Loucy (cell line): ENCODE measurements around the gene MED14.

Experiments
- H2AFZ ChIP-seq: fragments of 200-600 bp; sonication (generic); 2 replicates; pipeline ENCODE4 v1.6.0; 2016; ENCODE audit warnings: antibody characterized with exemption, mild to moderate bottlenecking, low read length, moderate library complexity
- H3F3A ChIP-seq: fragments of 200-600 bp; 2 replicates; pipeline ENCODE4 v1.6.0; 2016; ENCODE audit warnings: antibody characterized with exemption, low read depth, mild to moderate bottlenecking
- H3K27me3 ChIP-seq: fragments of 200-600 bp; sonication (generic); 2 replicates; pipeline ENCODE4 v1.6.1; 2014; ENCODE audit warnings: low read length, mild to moderate bottlenecking; ENCODE audit not compliant: insufficient read depth, poor library complexity, severe bottlenecking
- H3K36me3 ChIP-seq: fragments of 200-600 bp; sonication (generic); 2 replicates; pipeline ENCODE4 v1.6.1; 2016; ENCODE audit warnings: low read length; ENCODE audit not compliant: insufficient read depth
- H3K4me1 ChIP-seq: fragments of 200-600 bp; sonication (generic); 2 replicates; pipeline ENCODE4 v1.5.1; 2014; ENCODE audit warnings: low read length, mild to moderate bottlenecking; ENCODE audit not compliant: insufficient read depth, poor library complexity, severe bottlenecking
- H3K4me2 ChIP-seq: fragments of 200-600 bp; sonication (generic); 2 replicates; pipeline ENCODE4 v1.6.0; 2014; ENCODE audit warnings: antibody characterized with exemption, low read length, low read depth, mild to moderate bottlenecking; ENCODE audit not compliant: poor library complexity, severe bottlenecking
- H3K4me3 ChIP-seq: fragments of 200-600 bp; sonication (generic); 2 replicates; pipeline ENCODE4 v1.5.1; 2014; ENCODE audit warnings: low read length, mild to moderate bottlenecking, mixed read lengths; ENCODE audit not compliant: poor library complexity, severe bottlenecking
- H3K79me2 ChIP-seq: fragments of 200-600 bp; sonication (generic); 2 replicates; pipeline ENCODE4 v1.6.1; 2014; ENCODE audit warnings: low read length; ENCODE audit not compliant: insufficient read depth
- H3K9ac ChIP-seq: fragments of 200-600 bp; sonication (generic); 2 replicates; pipeline ENCODE4 v1.6.0; 2014; ENCODE audit warnings: mild to moderate bottlenecking, low read depth, low read length, moderate library complexity; ENCODE audit not compliant: poor library complexity, severe bottlenecking
- H3K9me2 ChIP-seq: fragments of 200-600 bp; sonication (generic); replicated peaks from 2 replicates; pipeline ENCODE4 v1.6.1; 2016; ENCODE audit warnings: low read depth, low read length, mixed read lengths
- H3K9me3 ChIP-seq: fragments of 200-600 bp; sonication (generic); 2 replicates; pipeline ENCODE4 v1.6.1; 2014; ENCODE audit warnings: mild to moderate bottlenecking, antibody characterized with exemption, low read length, low read depth; ENCODE audit not compliant: insufficient read depth
- H4K20me1 ChIP-seq: fragments of 200-600 bp; sonication (generic); 2 replicates; pipeline ENCODE4 v1.6.0; 2014; ENCODE audit warnings: antibody characterized with exemption, low read length, mild to moderate bottlenecking; ENCODE audit not compliant: insufficient read depth, poor library complexity, severe bottlenecking
- CTCF ChIP-seq: fragments of 200-600 bp; sonication (generic); conservative IDR thresholded peaks from 2 replicates; pipeline ENCODE4 v1.5.1; 2014; ENCODE audit warnings: mild to moderate bottlenecking, antibody characterized with exemption, low read length
- EZH2phosphoT487 ChIP-seq: fragments of 200-600 bp; IDR thresholded peaks from 2 replicates; pipeline ENCODE4 v1.6.1; 2018; ENCODE audit warnings: antibody characterized with exemption, mild to moderate bottlenecking, moderate library complexity, borderline replicate concordance

Gene MED14

GRCh38 chrX:40663880-40664630 lies 71.3 kb downstream of the MED14 start:
- no peaks in the 10 kb centered on the region for H3K9me3 ChIP-seq
- H3K27me3 ChIP-seq, result no peaks in the 10 kb centered on the region
- no peaks in the 10 kb centered on the region for H4K20me1 ChIP-seq
- no peaks in the 10 kb centered on the region for H3K9me2 ChIP-seq
- TF ChIP-seq CTCF (0 out of 2 replicates have a peak, but pooled peaks have one; percentile 16), EZH2phosphoT487 (no peak)
- no peaks in the 10 kb centered on the region for H3K79me2 ChIP-seq
- peaks cover 55% of the 10 kb centered on the region; the same call in 1 of the 2 replicates for H3K36me3 ChIP-seq
- H3K4me1 ChIP-seq, result no peaks in the 10 kb centered on the region
- H2AFZ ChIP-seq, result no peak overlapping the region
- H3K9ac ChIP-seq, result no peak overlapping the region
- no peak overlapping the region for H3K4me3 ChIP-seq
- no peaks in the 10 kb centered on the region for H3F3A ChIP-seq
- H3K4me2 ChIP-seq, result no peak overlapping the region

- H3K36me3 ChIP-seq, result peaks cover 47% of the 10 kb centered on the region; the same call in 1 of the 2 replicates
These were observed 72.1 kb downstream of the MED14 start for GRCh38 chrX:40663078-40663740.

GRCh38 chrX:40661489-40661888 lies 73.9 kb downstream of the MED14 start:
- no peaks in the 10 kb centered on the region for H3K27me3 ChIP-seq
- no peak overlapping the region for H3K9ac ChIP-seq
- no peaks in the 10 kb centered on the region for H3K9me3 ChIP-seq
- no peaks in the 10 kb centered on the region for H4K20me1 ChIP-seq
- H3K4me2 ChIP-seq, result no peak overlapping the region
- H3K9me2 ChIP-seq, result no peaks in the 10 kb centered on the region
- no peaks in the 10 kb centered on the region for H3F3A ChIP-seq
- no peaks in the 10 kb centered on the region for H3K79me2 ChIP-seq
- peaks cover 35% of the 10 kb centered on the region; the same call in 1 of the 2 replicates for H3K36me3 ChIP-seq
- no peak for TF ChIP-seq CTCF
- TF ChIP-seq EZH2phosphoT487, result no peak
- no peak overlapping the region for H2AFZ ChIP-seq
- no peak overlapping the region for H3K4me3 ChIP-seq
- H3K4me1 ChIP-seq, result no peaks in the 10 kb centered on the region

More at GRCh38 chrX:40663078-40663740, 72.1 kb downstream of the MED14 start:
- no peaks in the 10 kb centered on the region for H3K4me1 ChIP-seq
- no peaks in the 10 kb centered on the region for H3K9me3 ChIP-seq
- H3K27me3 ChIP-seq, result no peaks in the 10 kb centered on the region
- no peak overlapping the region for H3K9ac ChIP-seq
- no peak overlapping the region for H2AFZ ChIP-seq
- H3K4me2 ChIP-seq, result no peak overlapping the region
- H3K4me3 ChIP-seq, result no peak overlapping the region
- no peaks in the 10 kb centered on the region for H3K79me2 ChIP-seq
- H3K9me2 ChIP-seq, result no peaks in the 10 kb centered on the region
- no peaks in the 10 kb centered on the region for H3F3A ChIP-seq
- no peak for TF ChIP-seq EZH2phosphoT487
- no peak for TF ChIP-seq CTCF
- no peaks in the 10 kb centered on the region for H4K20me1 ChIP-seq
